MCF 10A (cell line): ENCODE results near the gene SUGP2. TPM values are rescaled to one million over a fixed set of nuclear protein-coding genes. Genes with fewer than 3 reads are reported as not detected.

Experiments
- BruUV-seq: library from RNA; stranded (reverse); fragments of 400-500 nt; replicated peaks from 2 replicates; lab custom pipeline; 2021; lab: Mats Ljungman, UMichigan
- CTCF ChIA-PET: fragments of 300-600 bp; sonication (Branson Sonifier 250); formaldehyde crosslinking; extraction: SDS; loops from one replicate; lab custom pipeline; 2021; ENCODE audit warnings: antibody characterized with exemption, inconsistent platforms; lab: Yijun Ruan, JAX
- POLR2A ChIA-PET: fragments of 300-600, 350-650 bp; sonication (Branson Sonifier 250); formaldehyde crosslinking; extraction: SDS; loops from one replicate; lab custom pipeline; 2020; ENCODE audit warnings: antibody characterized with exemption, inconsistent platforms; lab: Yijun Ruan, JAX
- DNase-seq: peaks from one replicate; pipeline ENCODE4 v3.0.0-alpha.2; 2018; ENCODE audit not compliant: unreplicated experiment
- H3K27ac Mint-ChIP-seq: one replicate; pipeline ENCODE4 v1.8.0; 2022; ENCODE audit warnings: mild to moderate bottlenecking, low read depth, mixed read lengths; ENCODE audit not compliant: unreplicated experiment
- H3K27me3 Mint-ChIP-seq: one replicate; pipeline ENCODE4 v1.8.0; 2022; ENCODE audit warnings: mixed read lengths; ENCODE audit not compliant: insufficient read depth, unreplicated experiment
- H3K36me3 Mint-ChIP-seq: one replicate; pipeline ENCODE4 v1.8.0; 2022; ENCODE audit warnings: mild to moderate bottlenecking, moderate library complexity, mixed read lengths; ENCODE audit not compliant: insufficient read depth, unreplicated experiment
- H3K4me1 Mint-ChIP-seq: one replicate; pipeline ENCODE4 v1.8.0; 2022; ENCODE audit warnings: mixed read lengths; ENCODE audit not compliant: insufficient read depth, unreplicated experiment
- H3K4me3 Mint-ChIP-seq: one replicate; pipeline ENCODE4 v1.8.0; 2022; ENCODE audit warnings: mild to moderate bottlenecking, moderate library complexity, mixed read lengths; ENCODE audit not compliant: unreplicated experiment
- H3K9me3 Mint-ChIP-seq: one replicate; pipeline ENCODE4 v1.8.0; 2022; ENCODE audit warnings: mixed read lengths; ENCODE audit not compliant: unreplicated experiment
- intact Hi-C: fragments of 100-400 bp; cut with micrococcal nuclease; formaldehyde crosslinking; loops from 2 replicates; pipeline ENCODE4 v1.14.1; 2022
- total RNA-seq: library from RNA; stranded (reverse); gene quantifications from 2 replicates; pipeline ENCODE4 v1.2.3, GENCODE V29; 2022
- TF ChIP-seq, protein P1 (sequence below): fragments of 200-600 bp; IDR thresholded peaks from one replicate; pipeline ENCODE4 v1.8.0; 2022; ENCODE audit warnings: antibody characterized with exemption, mild to moderate bottlenecking; ENCODE audit not compliant: unreplicated experiment

The SUGP2 gene
- total RNA-seq, 1 experiment from 2014 or later: 69.1 TPM

DNA sequence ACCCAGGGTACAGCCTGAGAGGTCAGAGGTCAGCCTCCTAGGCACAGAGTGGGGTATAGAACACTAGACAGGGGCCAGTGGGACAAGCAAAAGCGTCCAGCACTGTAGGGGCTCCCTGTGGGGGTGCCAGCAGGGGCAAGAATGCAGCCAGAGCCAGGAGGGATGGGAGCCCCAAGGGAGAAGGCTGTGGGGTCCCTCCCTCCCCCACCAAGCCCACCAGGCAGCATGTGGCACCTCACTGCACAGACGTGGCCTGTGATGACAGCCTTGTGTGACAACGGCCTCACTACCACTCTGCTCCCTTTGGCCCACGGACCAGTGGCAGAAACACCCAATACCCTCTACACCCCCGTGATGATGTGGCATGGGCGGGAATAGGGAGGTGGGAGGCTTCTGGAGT lies 10.2 kb upstream of the SUGP2 start:
- H3K4me3 Mint-ChIP-seq: no peak overlapping the region
- DNase-seq: no peak
- H3K9me3 Mint-ChIP-seq: no peaks in the 10 kb centered on the region
- intact Hi-C loops: no loop called here
- ChIA-PET POLR2A (no interaction called here), CTCF (no interaction called here)
- no TSS peak for BruUV-seq
- H3K27ac Mint-ChIP-seq: no peak overlapping the region
- peaks cover 5% of the 10 kb centered on the region for H3K4me1 Mint-ChIP-seq
- no peaks in the 10 kb centered on the region for H3K27me3 Mint-ChIP-seq
- peaks cover 51% of the 10 kb centered on the region for H3K36me3 Mint-ChIP-seq
- TF ChIP-seq, protein P1, sequence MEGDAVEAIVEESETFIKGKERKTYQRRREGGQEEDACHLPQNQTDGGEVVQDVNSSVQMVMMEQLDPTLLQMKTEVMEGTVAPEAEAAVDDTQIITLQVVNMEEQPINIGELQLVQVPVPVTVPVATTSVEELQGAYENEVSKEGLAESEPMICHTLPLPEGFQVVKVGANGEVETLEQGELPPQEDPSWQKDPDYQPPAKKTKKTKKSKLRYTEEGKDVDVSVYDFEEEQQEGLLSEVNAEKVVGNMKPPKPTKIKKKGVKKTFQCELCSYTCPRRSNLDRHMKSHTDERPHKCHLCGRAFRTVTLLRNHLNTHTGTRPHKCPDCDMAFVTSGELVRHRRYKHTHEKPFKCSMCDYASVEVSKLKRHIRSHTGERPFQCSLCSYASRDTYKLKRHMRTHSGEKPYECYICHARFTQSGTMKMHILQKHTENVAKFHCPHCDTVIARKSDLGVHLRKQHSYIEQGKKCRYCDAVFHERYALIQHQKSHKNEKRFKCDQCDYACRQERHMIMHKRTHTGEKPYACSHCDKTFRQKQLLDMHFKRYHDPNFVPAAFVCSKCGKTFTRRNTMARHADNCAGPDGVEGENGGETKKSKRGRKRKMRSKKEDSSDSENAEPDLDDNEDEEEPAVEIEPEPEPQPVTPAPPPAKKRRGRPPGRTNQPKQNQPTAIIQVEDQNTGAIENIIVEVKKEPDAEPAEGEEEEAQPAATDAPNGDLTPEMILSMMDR: no peak

DNA sequence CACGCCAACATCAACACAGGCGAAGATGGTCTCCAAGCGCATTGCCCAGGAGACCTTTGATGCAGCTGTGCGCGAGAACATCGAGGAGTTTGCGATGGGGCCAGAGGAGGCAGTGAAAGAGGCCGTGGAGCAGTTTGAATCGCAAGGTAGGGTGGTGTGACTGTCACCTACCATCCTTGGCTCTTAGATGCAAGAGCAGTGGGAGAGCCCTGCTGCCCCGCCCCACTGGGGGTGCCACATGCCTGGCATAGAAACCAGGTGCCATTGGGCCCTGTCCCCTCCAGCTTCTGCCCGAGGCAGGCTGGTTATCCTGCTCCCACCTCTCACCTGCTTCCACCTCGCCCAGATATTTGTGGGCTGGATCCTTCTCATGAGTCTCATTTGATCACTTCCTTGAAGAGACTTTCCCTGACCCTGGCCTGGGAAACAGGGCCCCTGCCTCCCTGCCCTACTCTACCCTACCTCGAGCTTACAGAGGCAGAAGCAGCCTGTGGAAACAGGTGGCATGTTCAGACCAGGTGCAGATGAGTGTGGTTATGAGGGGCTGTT lies 9.5 kb upstream of the SUGP2 start:
- Mint-ChIP-seq H3K4me1 (peaks cover 5% of the 10 kb centered on the region), H3K9me3 (no peaks in the 10 kb centered on the region), H3K27ac (no peak overlapping the region), H3K36me3 (peaks cover 53% of the 10 kb centered on the region), H3K27me3 (no peaks in the 10 kb centered on the region), H3K4me3 (no peak overlapping the region)
- no TSS peak for BruUV-seq
- no peak for DNase-seq
- ChIA-PET POLR2A (no interaction called here), CTCF (interaction anchor here (0.7 kb wide), 1 partner anchor 10 kb away, joined by 3 read pairs; no protein-coding TSS in a partner anchor)
- intact Hi-C loops: no loop called here
- TF ChIP-seq, protein P1: no peak

DNA sequence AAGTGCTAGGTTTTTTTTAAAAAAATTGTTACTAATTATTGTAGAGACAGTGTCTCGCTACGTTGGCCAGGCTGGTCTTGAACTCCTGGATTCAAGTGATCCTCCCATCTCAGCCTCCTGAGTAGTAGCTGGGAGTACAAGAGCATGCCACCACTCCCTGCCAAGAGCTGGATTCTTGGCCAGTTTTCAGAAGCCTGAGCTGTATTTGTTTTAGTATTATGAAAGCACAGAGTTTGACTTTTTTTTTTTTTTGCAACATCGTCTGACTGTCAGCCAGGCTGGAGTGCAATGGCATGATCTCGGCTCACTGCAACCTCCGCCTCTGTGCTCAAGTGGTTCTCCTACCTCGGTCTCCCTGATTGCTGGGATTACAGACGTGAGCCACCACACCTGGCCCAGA lies 7.1 kb upstream of the SUGP2 start:
- H3K9me3 Mint-ChIP-seq: no peaks in the 10 kb centered on the region
- no peak overlapping the region for H3K4me3 Mint-ChIP-seq
- peak; percentile 93 for DNase-seq
- peaks cover 30% of the 10 kb centered on the region for H3K36me3 Mint-ChIP-seq
- TF ChIP-seq, protein P1: no peak
- intact Hi-C loops: no loop called here
- BruUV-seq: no TSS peak
- H3K27me3 Mint-ChIP-seq: no peaks in the 10 kb centered on the region
- peaks cover 5% of the 10 kb centered on the region for H3K4me1 Mint-ChIP-seq
- POLR2A ChIA-PET: interaction anchor here (0.9 to 1.2 kb wide), 2 partner anchors 23 to 99 kb away, joined by 4 to 8 read pairs; no protein-coding TSS in a partner anchor
- H3K27ac Mint-ChIP-seq: no peak overlapping the region
- CTCF ChIA-PET: interaction anchor here (0.6 to 0.7 kb wide), 3 partner anchors 9 to 529 kb away, joined by 3 to 4 read pairs (median 3); no protein-coding TSS in a partner anchor

DNA sequence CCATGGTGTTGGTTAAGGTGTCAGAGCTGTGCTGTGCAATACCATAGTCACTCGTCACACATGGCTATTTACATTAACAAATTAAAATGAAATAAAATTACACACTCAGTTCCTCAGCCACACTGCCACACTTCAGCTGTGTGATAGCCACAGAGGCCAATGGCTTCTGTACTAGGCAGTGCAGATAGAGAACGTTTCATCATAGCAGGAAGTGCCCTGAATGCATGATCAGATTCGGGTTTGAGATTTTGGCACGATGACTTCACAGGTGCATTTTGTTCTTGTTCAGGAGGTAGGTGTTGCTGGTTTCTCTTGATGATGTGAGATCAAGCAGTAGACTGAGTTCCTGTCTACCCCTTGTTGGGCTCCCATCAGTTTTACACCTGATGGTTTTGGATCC lies 6.6 kb upstream of the SUGP2 start:
- TF ChIP-seq, protein P1: no peak
- BruUV-seq: no TSS peak

More for the DNA sequence above, 6.6 kb upstream of the SUGP2 start:
- no peak for DNase-seq
- ChIA-PET CTCF (interaction anchor here (0.6 to 0.7 kb wide), 2 partner anchors 8 to 16 kb away, joined by 3 to 4 read pairs; no protein-coding TSS in a partner anchor), POLR2A (interaction anchor here (0.9 to 1.2 kb wide), 2 partner anchors 23 to 99 kb away, joined by 4 to 8 read pairs; no protein-coding TSS in a partner anchor)
- Mint-ChIP-seq H3K4me1 (peaks cover 5% of the 10 kb centered on the region), H3K9me3 (no peaks in the 10 kb centered on the region), H3K4me3 (no peak overlapping the region), H3K36me3 (peaks cover 27% of the 10 kb centered on the region), H3K27ac (no peak overlapping the region), H3K27me3 (no peaks in the 10 kb centered on the region)
- intact Hi-C loops: no loop called here
